Stimulated activated CD4-positive, alpha-beta T cell treated with anti-CD3 and anti-CD28 coated beads, Interleukin-2, amount 100 ng/mL, for 4 hours (primary cell): Measurements from ENCODE around the gene CFAP44.
A peak's percentile ranks its signal among the peaks of the same experiment; 100 is the strongest.
"Not testable (repeated sequence)": the region's sequence is repeated elsewhere in the genome, so short reads cannot be mapped to it uniquely, and the experiment has no call there.

Source experiments
- DNase-seq: peaks from one replicate; pipeline ENCODE4 v3.0.0-alpha.2; 2020; ENCODE audit warnings: low read depth

CFAP44 gene

GRCh38 chr3:113441051-113441770, at the start of gene CFAP44:
Gene CFAP44 (minus strand): TSS chr3:113441493. CDS start chr3:113433664, 7,829 bp downstream.
- peak; percentile 22 for DNase-seq

- DNase-seq = no peak
Measured at GRCh38 chr3:113485161-113485609, 43.9 kb upstream of the CFAP44 start.

GRCh38 chr3:113468539-113468938, 27.2 kb upstream of the CFAP44 start:
- DNase-seq = no peak

GRCh38 chr3:113461488-113461887, 20.2 kb upstream of the CFAP44 start:
- no peak for DNase-seq

GRCh38 chr3:113458554-113458953, 17.3 kb upstream of the CFAP44 start:
- DNase-seq = not testable (repeated sequence)

- no peak for DNase-seq
Measured at GRCh38 chr3:113455446-113455845, 14.2 kb upstream of the CFAP44 start.

GRCh38 chr3:113454630-113455029, 13.3 kb upstream of the CFAP44 start:
- DNase-seq = no peak

- DNase-seq = no peak
Measured at GRCh38 chr3:113454057-113454456, 12.8 kb upstream of the CFAP44 start.

- no peak for DNase-seq
Measured at GRCh38 chr3:113450911-113451310, 9.6 kb upstream of the CFAP44 start.

- DNase-seq = no peak
Measured at GRCh38 chr3:113439606-113440005, 1.7 kb downstream of the CFAP44 start.

- no peak for DNase-seq
Measured at GRCh38 chr3:113438224-113438623, 3.1 kb downstream of the CFAP44 start.

GRCh38 chr3:113437411-113437810, 3.9 kb downstream of the CFAP44 start:
- DNase-seq = no peak

- DNase-seq = no peak
Measured at GRCh38 chr3:113436809-113437208, 4.5 kb downstream of the CFAP44 start.

- DNase-seq = no peak
Measured at GRCh38 chr3:113431811-113432210, 9.5 kb downstream of the CFAP44 start.

- DNase-seq = no peak
Measured at GRCh38 chr3:113428581-113428980, 12.7 kb downstream of the CFAP44 start.

GRCh38 chr3:113423699-113424098, 17.6 kb downstream of the CFAP44 start:
- no peak for DNase-seq

- DNase-seq = no peak
Measured at GRCh38 chr3:113421082-113421481, 20.2 kb downstream of the CFAP44 start.

- no peak for DNase-seq
Measured at GRCh38 chr3:113409676-113410075, 31.6 kb downstream of the CFAP44 start.

- DNase-seq = no peak
Measured at GRCh38 chr3:113405180-113405579, 36.1 kb downstream of the CFAP44 start.

GRCh38 chr3:113404637-113405036, 36.7 kb downstream of the CFAP44 start:
- DNase-seq = no peak
